H9 (cell line): ENCODE measurements around the gene ALAD. TPM values are rescaled to one million over a fixed set of nuclear protein-coding genes. Genes with fewer than 3 reads are reported as not detected.

Source experiments
- DNase-seq: peaks from one replicate; pipeline ENCODE4 v3.0.0-alpha.2; 2017
- H2AFZ ChIP-seq: one replicate; pipeline ENCODE4 v1.6.1; 2013; ENCODE audit warnings: mild to moderate bottlenecking, low read length, control low read depth, moderate library complexity
- H2AK5ac ChIP-seq: 2 replicates; pipeline ENCODE4 v1.6.1; 2013; ENCODE audit warnings: low read length, control low read depth, mixed read lengths; ENCODE audit not compliant: insufficient read length
- H2BK120ac ChIP-seq: one replicate; pipeline ENCODE4 v1.6.1; 2013; ENCODE audit warnings: low read depth, mild to moderate bottlenecking, low read length, control low read depth, inconsistent platforms; ENCODE audit not compliant: poor library complexity, severe bottlenecking
- H2BK12ac ChIP-seq: 2 replicates; pipeline ENCODE4 v1.6.1; 2013; ENCODE audit warnings: low read length, control low read depth, mixed read lengths, low read depth; ENCODE audit not compliant: insufficient read length
- H2BK15ac ChIP-seq: 2 replicates; pipeline ENCODE4 v1.6.1; 2013; ENCODE audit warnings: low read depth, low read length, control low read depth
- H2BK20ac ChIP-seq: one replicate; pipeline ENCODE4 v1.6.1; 2013; ENCODE audit warnings: low read depth, mild to moderate bottlenecking, low read length, control low read depth, inconsistent platforms; ENCODE audit not compliant: poor library complexity, severe bottlenecking
- H2BK5ac ChIP-seq: 2 replicates; pipeline ENCODE4 v1.6.1; 2013; ENCODE audit warnings: low read length, control low read depth, mixed read lengths; ENCODE audit not compliant: insufficient read length
- H3K14ac ChIP-seq: 2 replicates; pipeline ENCODE4 v1.6.1; 2013; ENCODE audit warnings: low read length, control low read depth; ENCODE audit not compliant: insufficient read depth
- H3K18ac ChIP-seq: 2 replicates; pipeline ENCODE4 v1.6.1; 2013; ENCODE audit warnings: low read depth, mild to moderate bottlenecking, mixed read lengths, low read length, control low read depth; ENCODE audit not compliant: insufficient read length
- H3K23ac ChIP-seq: 2 replicates; pipeline ENCODE4 v1.6.1; 2013; ENCODE audit warnings: low read length, control low read depth, mixed read lengths, low read depth; ENCODE audit not compliant: insufficient read length
- H3K23me2 ChIP-seq: 2 replicates; pipeline ENCODE4 v1.6.1; 2013; ENCODE audit warnings: low read depth, mild to moderate bottlenecking, mixed read lengths, low read length, control low read depth; ENCODE audit not compliant: insufficient read length, poor library complexity, severe bottlenecking
- H3K27ac ChIP-seq: 2 replicates; pipeline ENCODE4 v1.5.1; 2013; ENCODE audit warnings: low read length, control low read depth, mixed read lengths, low read depth; ENCODE audit not compliant: insufficient read length
- H3K27me3 ChIP-seq: 2 replicates; pipeline ENCODE4 v1.6.1; 2013; ENCODE audit warnings: low read length, control low read depth, inconsistent platforms; ENCODE audit not compliant: insufficient read depth
- H3K4ac ChIP-seq: 2 replicates; pipeline ENCODE4 v1.6.1; 2013; ENCODE audit warnings: low read depth, mild to moderate bottlenecking, control low read depth, inconsistent platforms, low read length, moderate library complexity
- H3K4me1 ChIP-seq: 2 replicates; pipeline ENCODE4 v1.6.1; 2013; ENCODE audit warnings: low read length, control low read depth, inconsistent platforms; ENCODE audit not compliant: insufficient read depth
- H3K4me2 ChIP-seq: 2 replicates; pipeline ENCODE4 v1.6.1; 2013; ENCODE audit warnings: low read length, control low read depth, mixed read lengths; ENCODE audit not compliant: insufficient read length, insufficient read depth
- H3K56ac ChIP-seq: 2 replicates; pipeline ENCODE4 v1.6.1; 2013; ENCODE audit warnings: low read depth, mild to moderate bottlenecking, mixed read lengths, low read length, control low read depth; ENCODE audit not compliant: insufficient read length
- H3K79me1 ChIP-seq: 2 replicates; pipeline ENCODE4 v1.6.1; 2013; ENCODE audit warnings: low read depth, mild to moderate bottlenecking, moderate library complexity, low read length, control low read depth, inconsistent platforms; ENCODE audit not compliant: insufficient read depth, poor library complexity, severe bottlenecking
- H3K79me2 ChIP-seq: 2 replicates; pipeline ENCODE4 v1.6.1; 2013; ENCODE audit warnings: low read length, control low read depth, inconsistent platforms; ENCODE audit not compliant: insufficient read depth
- H3K9ac ChIP-seq: 2 replicates; pipeline ENCODE4 v1.6.1; 2013; ENCODE audit warnings: low read length, control low read depth, mixed read lengths; ENCODE audit not compliant: insufficient read length; ENCODE audit errors: extremely low read depth
- H3K9me3 ChIP-seq: one replicate; pipeline ENCODE4 v1.6.1; 2013; ENCODE audit warnings: low read depth, low read length, inconsistent platforms; ENCODE audit not compliant: control insufficient read depth
- H3T11ph ChIP-seq: one replicate; pipeline ENCODE4 v1.6.1; 2013; ENCODE audit warnings: mild to moderate bottlenecking, low read length, control low read depth, inconsistent platforms
- H4K20me1 ChIP-seq: one replicate; pipeline ENCODE4 v1.6.1; 2013; ENCODE audit not compliant: control insufficient read depth, insufficient read length, insufficient read depth
- H4K5ac ChIP-seq: 2 replicates; pipeline ENCODE4 v1.6.1; 2013; ENCODE audit warnings: low read depth, mild to moderate bottlenecking, mixed read lengths, low read length, control low read depth; ENCODE audit not compliant: insufficient read length
- H4K8ac ChIP-seq: replicated peaks from 2 replicates; pipeline ENCODE4 v1.6.1; 2013; ENCODE audit warnings: low read length, control low read depth, mixed read lengths, low read depth; ENCODE audit not compliant: insufficient read length
- H4K91ac ChIP-seq: 2 replicates; pipeline ENCODE4 v1.6.1; 2013; ENCODE audit warnings: low read depth, mild to moderate bottlenecking, moderate library complexity, mixed read lengths, low read length, control low read depth; ENCODE audit not compliant: insufficient read length
- H3K27ac Mint-ChIP-seq, 3 experiments: 2 replicates in 2 of 3; 3 replicates in 1 of 3; pipeline ENCODE4 v1.8.0; 2020 to 2021; ENCODE audit warnings: mixed read lengths in 3 of 3, mild to moderate bottlenecking in 1 of 3, moderate library complexity in 1 of 3
- H3K27me3 Mint-ChIP-seq: 2 replicates; pipeline ENCODE4 v1.8.0; 2021; ENCODE audit warnings: low read depth, mild to moderate bottlenecking, moderate library complexity, mixed read lengths
- H3K36me3 Mint-ChIP-seq, 3 experiments: 2 replicates in 2 of 3; 3 replicates in 1 of 3; pipeline ENCODE4 v1.8.0; 2020 to 2021; ENCODE audit warnings: low read depth in 3 of 3, mixed read lengths in 3 of 3; ENCODE audit not compliant: insufficient read depth in 1 of 3
- H3K4me1 Mint-ChIP-seq, 2 experiments: 2 replicates each; pipeline ENCODE4 v1.8.0; 2020; ENCODE audit warnings: mixed read lengths in 2 of 2
- H3K4me3 Mint-ChIP-seq, 2 experiments: 2 replicates in 1 of 2; 3 replicates in 1 of 2; pipeline ENCODE4 v1.8.0; 2020 to 2021; ENCODE audit warnings: mild to moderate bottlenecking in 2 of 2, mixed read lengths in 2 of 2, moderate library complexity in 1 of 2
- H3K9me3 Mint-ChIP-seq, 2 experiments: 2 replicates in 1 of 2; 3 replicates in 1 of 2; pipeline ENCODE4 v1.8.0; 2020; ENCODE audit warnings: mild to moderate bottlenecking in 2 of 2, mixed read lengths in 2 of 2, moderate library complexity in 1 of 2
- WGBS: extraction: QIAGEN DNeasy Blood & Tissue Kit; methylation state at CpG from one replicate; pipeline ENCODE4 v1.1.7; 2013; ENCODE audit warnings: missing lambda C conversion rate, low lambda C conversion rate, mixed read lengths; ENCODE audit not compliant: insufficient read length; ENCODE audit errors: extremely low coverage; 5-methylcytosine and 5-hydroxymethylcytosine counted together
- total RNA-seq: library from RNA; stranded (reverse); gene quantifications from 2 replicates; pipeline ENCODE4 v1.2.1, GENCODE V29; 2021
- TF ChIP-seq, protein P1 (sequence below): fragments of 200-600 bp; sonication (generic); conservative IDR thresholded peaks from 3 replicates; pipeline ENCODE4 v1.8.0; 2021; ENCODE audit warnings: antibody characterized with exemption, mild to moderate bottlenecking

ALAD gene
- total RNA-seq, 1 experiment from 2014 or later = 13.2 TPM

DNA sequence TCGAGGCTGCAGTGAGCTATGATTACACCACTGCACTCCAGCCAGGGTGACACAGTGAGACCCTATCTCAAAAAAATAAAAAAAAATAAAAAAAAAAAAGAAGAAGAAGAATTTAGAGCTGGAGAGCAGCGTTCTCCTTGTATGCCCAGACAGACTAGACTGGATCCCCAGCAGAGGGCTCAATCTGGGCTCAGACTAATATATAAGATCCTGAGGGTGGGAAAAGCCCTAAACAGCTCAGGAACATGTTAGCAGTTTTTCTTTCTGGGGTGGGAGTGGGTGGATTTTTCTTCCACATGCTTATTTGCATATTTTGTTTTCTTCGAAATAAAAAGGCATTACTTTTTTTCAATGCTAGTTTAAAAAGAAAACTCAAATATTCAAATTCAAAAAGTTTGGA is 52.6 kb downstream of the ALAD start:
- H3K4me1 ChIP-seq = peaks cover 2% of the 10 kb centered on the region; the same call in 1 of the 2 replicates
- Mint-ChIP-seq H3K27me3 (peaks cover 50% of the 10 kb centered on the region), H3K27ac (no peak overlapping the region), H3K4me1 (peaks cover 20 to 21% of the 10 kb centered on the region in 2 experiments), H3K4me3 (peak overlapping the region in 1 of 2 experiments; percentile 60; a peak in 2 of 5 replicates), H3K36me3 (no peaks in the 10 kb centered on the region; a peak in 1 of 7 replicates), H3K9me3 (no peaks in the 10 kb centered on the region)
- no peak overlapping the region for H2AK5ac ChIP-seq
- H3K23me2 ChIP-seq = peaks cover 9% of the 10 kb centered on the region
- TF ChIP-seq, protein P1, sequence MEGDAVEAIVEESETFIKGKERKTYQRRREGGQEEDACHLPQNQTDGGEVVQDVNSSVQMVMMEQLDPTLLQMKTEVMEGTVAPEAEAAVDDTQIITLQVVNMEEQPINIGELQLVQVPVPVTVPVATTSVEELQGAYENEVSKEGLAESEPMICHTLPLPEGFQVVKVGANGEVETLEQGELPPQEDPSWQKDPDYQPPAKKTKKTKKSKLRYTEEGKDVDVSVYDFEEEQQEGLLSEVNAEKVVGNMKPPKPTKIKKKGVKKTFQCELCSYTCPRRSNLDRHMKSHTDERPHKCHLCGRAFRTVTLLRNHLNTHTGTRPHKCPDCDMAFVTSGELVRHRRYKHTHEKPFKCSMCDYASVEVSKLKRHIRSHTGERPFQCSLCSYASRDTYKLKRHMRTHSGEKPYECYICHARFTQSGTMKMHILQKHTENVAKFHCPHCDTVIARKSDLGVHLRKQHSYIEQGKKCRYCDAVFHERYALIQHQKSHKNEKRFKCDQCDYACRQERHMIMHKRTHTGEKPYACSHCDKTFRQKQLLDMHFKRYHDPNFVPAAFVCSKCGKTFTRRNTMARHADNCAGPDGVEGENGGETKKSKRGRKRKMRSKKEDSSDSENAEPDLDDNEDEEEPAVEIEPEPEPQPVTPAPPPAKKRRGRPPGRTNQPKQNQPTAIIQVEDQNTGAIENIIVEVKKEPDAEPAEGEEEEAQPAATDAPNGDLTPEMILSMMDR = no peak
- no peak overlapping the region for H2BK12ac ChIP-seq
- H3K9me3 ChIP-seq = no peaks in the 10 kb centered on the region
- no peak overlapping the region for H3K23ac ChIP-seq
- no peak overlapping the region for H2BK5ac ChIP-seq
- H3T11ph ChIP-seq = no peak overlapping the region
- no peak overlapping the region for H3K9ac ChIP-seq
- no peaks in the 10 kb centered on the region for H3K79me1 ChIP-seq
- no peaks in the 10 kb centered on the region for H3K27me3 ChIP-seq
- no peak overlapping the region for H2BK20ac ChIP-seq
- no peak overlapping the region for H3K18ac ChIP-seq
- no peak for DNase-seq
- no peak overlapping the region for H3K14ac ChIP-seq
- H3K79me2 ChIP-seq = no peaks in the 10 kb centered on the region
- no peak overlapping the region for H2BK15ac ChIP-seq
- WGBS = no CpG with 5 or more reads among the region's 3 CpGs
- no peak overlapping the region for H2AFZ ChIP-seq
- no peak overlapping the region for H3K4me2 ChIP-seq
- no peak overlapping the region for H3K4ac ChIP-seq
- no peak overlapping the region for H2BK120ac ChIP-seq
- no peak overlapping the region for H4K5ac ChIP-seq
- no peak overlapping the region for H3K27ac ChIP-seq
- H4K91ac ChIP-seq = no peak overlapping the region
- no peak overlapping the region for H3K56ac ChIP-seq
- no peak overlapping the region for H4K8ac ChIP-seq
- H4K20me1 ChIP-seq = no peaks in the 10 kb centered on the region
